Glomerular endothelial cell (primary cell): ENCODE results near the gene FERMT2. TPM values are rescaled to one million over a fixed set of nuclear protein-coding genes. Genes with fewer than 3 reads are reported as not detected.

Experiments used
- DNase-seq: peaks from one replicate; pipeline ENCODE4 v3.0.0-alpha.2; 2011; ENCODE audit warnings: low read depth, low spot score; ENCODE audit errors: extremely low read depth
- total RNA-seq: library from RNA; depleted of rRNA; stranded (reverse); fragments of >200 nt; gene quantifications from 2 replicates; pipeline ENCODE4 v1.2.3, GENCODE V29; 2015

The FERMT2 gene
- 84.5 and 101 TPM in 2 replicates for total RNA-seq

- no peak for DNase-seq
Observed at GRCh38 chr14:52950898-52951680, at the start of gene FERMT2. FERMT2 (minus strand) TSS chr14:52951050; CDS start chr14:52950568, 482 bp downstream.

DNA sequence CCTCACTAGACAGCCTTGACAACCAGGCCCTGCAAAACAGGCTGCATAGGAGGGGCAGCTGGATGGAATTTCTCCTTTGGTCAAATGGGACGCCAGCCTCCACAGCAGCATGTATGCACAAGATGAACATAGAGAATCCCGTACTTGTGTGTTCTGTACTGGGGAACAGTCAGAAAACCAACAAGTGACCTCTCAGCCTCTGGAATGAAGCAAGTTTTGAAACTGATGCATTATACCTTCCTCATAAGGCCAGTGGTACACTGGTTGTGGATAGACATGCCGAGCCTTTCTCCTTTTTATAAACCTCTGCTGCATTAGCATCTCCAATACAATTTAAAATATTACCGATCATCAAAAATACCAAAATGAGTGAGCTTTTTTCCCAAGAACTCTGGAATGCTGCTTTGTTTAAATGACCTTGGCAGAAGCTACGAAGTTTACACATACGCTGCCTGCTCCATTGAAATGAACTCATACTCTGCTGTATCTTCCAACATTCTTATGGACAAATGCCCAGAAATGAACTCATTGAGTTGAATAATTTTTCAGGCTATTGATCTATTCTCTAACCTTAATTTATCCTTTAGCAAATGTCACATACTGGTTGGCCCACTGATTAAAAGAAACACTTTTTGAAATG, 47.6 kb upstream of the FERMT2 start:
- DNase-seq, result no peak

- no peak for DNase-seq
Observed at GRCh38 chr14:52996493-52996892, 45.6 kb upstream of the FERMT2 start.

- DNase-seq, result no peak
Observed at GRCh38 chr14:52995998-52996397, 45.1 kb upstream of the FERMT2 start.

GRCh38 chr14:52992236-52992870, 41.5 kb upstream of the FERMT2 start:
- DNase-seq, result no peak

DNA sequence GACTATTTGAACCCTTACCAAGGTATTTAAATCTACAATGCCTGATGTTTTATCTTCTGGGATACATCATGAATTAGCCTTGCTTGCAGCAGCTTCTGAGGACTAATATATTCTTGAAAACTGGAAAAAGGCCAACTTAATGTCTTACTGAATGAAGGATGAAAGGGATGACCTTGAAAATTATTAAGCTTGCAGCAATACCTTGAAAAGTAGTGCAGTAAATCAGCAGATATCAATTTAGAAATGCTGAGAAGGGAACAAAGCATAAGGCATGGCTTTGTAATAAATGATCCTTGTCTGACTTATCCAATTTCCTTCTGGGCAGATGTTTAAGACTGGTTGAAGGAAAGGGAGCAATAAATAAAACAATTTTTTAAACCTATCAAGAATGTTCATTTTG, 37.3 kb upstream of the FERMT2 start:
- no peak for DNase-seq

GRCh38 chr14:52987514-52987913, 36.7 kb upstream of the FERMT2 start:
- no peak for DNase-seq

- no peak for DNase-seq
Observed at GRCh38 chr14:52987042-52987441, 36.2 kb upstream of the FERMT2 start.

- no peak for DNase-seq
Observed at GRCh38 chr14:52977798-52978197, 26.9 kb upstream of the FERMT2 start.

DNA sequence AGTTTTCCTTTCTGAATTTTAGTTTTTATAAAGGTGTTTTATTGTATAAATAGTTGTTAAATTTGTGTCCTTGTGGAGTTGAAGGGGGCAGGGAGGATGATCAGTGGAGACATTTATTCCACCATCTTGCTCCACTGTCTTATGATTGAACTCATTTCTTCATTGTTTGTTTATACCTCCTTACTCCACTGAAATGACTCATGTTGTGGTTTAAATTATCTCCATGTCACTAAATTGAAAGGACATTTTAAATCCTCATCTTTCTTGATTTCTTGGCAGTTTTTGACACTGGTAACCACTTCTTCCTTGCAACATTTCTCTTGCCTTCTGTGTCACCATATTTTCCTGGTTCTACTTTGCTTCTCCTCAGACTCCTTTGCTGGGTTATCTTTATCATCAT, 23.6 kb upstream of the FERMT2 start:
- DNase-seq, result no peak

GRCh38 chr14:52961060-52961639, 10.3 kb upstream of the FERMT2 start:
- no peak for DNase-seq

- no peak for DNase-seq
Observed at GRCh38 chr14:52960627-52961026, 9.8 kb upstream of the FERMT2 start.

- no peak for DNase-seq
Observed at GRCh38 chr14:52954346-52955214, 3.7 kb upstream of the FERMT2 start.

GRCh38 chr14:52951681-52952554, 1.1 kb upstream of the FERMT2 start:
- DNase-seq, result no peak

- DNase-seq, result no peak
Observed at GRCh38 chr14:52950410-52950897, 396 bp downstream of the FERMT2 start.

GRCh38 chr14:52949711-52950409, 990 bp downstream of the FERMT2 start:
- DNase-seq, result no peak

- no peak for DNase-seq
Observed at GRCh38 chr14:52949249-52949648, 1.6 kb downstream of the FERMT2 start.

GRCh38 chr14:52948836-52949235, 2.0 kb downstream of the FERMT2 start:
- DNase-seq, result no peak

DNA sequence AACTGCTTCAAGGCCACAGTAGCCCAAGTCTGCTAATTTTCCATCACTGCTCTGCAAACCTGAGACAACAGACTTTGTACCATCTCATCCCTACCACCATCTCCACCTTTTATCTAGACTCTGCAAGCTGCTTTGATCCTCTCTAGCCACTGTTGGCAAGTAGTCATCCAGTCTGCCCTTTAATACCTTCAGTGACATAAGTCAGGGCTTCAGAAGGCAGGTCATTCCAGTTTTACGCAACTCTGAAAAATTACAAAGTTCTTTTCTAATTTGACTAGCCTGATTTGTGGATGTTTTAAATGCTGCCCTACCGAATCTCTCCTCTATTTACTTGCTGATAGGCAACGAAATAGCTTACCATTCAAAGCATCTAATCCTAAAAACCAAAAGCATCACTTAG, 2.8 kb downstream of the FERMT2 start:
- DNase-seq, result no peak
